Osteocyte (in vitro differentiated cells): Measurements from ENCODE around the gene ANKRD44. TPM values are rescaled to one million over a fixed set of nuclear protein-coding genes. Genes with fewer than 3 reads are reported as not detected.

ENCODE experiments used
- DNase-seq: peaks from one replicate; pipeline ENCODE4 v3.0.0; 2021; ENCODE audit warnings: mixed read lengths; ENCODE audit not compliant: unreplicated experiment; ENCODE audit errors: extremely low spot score
- H3K27ac Mint-ChIP-seq: one replicate; pipeline ENCODE4 v1.8.0; 2021; ENCODE audit warnings: mild to moderate bottlenecking, mixed read lengths; ENCODE audit not compliant: unreplicated experiment
- H3K27me3 Mint-ChIP-seq: one replicate; pipeline ENCODE4 v1.8.0; 2021; ENCODE audit warnings: mixed read lengths; ENCODE audit not compliant: unreplicated experiment
- H3K36me3 Mint-ChIP-seq: one replicate; pipeline ENCODE4 v1.8.0; 2021; ENCODE audit warnings: mixed read lengths; ENCODE audit not compliant: unreplicated experiment
- H3K4me1 Mint-ChIP-seq: one replicate; pipeline ENCODE4 v1.8.0; 2021; ENCODE audit warnings: mixed read lengths; ENCODE audit not compliant: unreplicated experiment
- H3K4me3 Mint-ChIP-seq: one replicate; pipeline ENCODE4 v1.8.0; 2021; ENCODE audit warnings: mild to moderate bottlenecking, moderate library complexity, mixed read lengths; ENCODE audit not compliant: unreplicated experiment
- H3K9me3 Mint-ChIP-seq: one replicate; pipeline ENCODE4 v1.8.0; 2021; ENCODE audit warnings: mixed read lengths; ENCODE audit not compliant: unreplicated experiment
- CTCF ChIP-seq: fragments of 200-600 bp; sonication (generic); IDR thresholded peaks from 2 replicates; pipeline ENCODE4 v1.5.0; 2021; ENCODE audit warnings: antibody characterized with exemption, mild to moderate bottlenecking, moderate library complexity
- total RNA-seq: library from RNA; stranded (reverse); gene quantifications from 2 replicates; pipeline ENCODE4 v1.2.1, GENCODE V29; 2021

Gene ANKRD44
- total RNA-seq, 1 donor from 2014 or later = 16.6 TPM

GRCh38 chr2:197033222-197033621 is 277.4 kb downstream of the ANKRD44 start:
- TF ChIP-seq CTCF = no peak
- Mint-ChIP-seq H3K36me3 (peaks cover 2% of the 10 kb centered on the region), H3K9me3 (peaks cover 5% of the 10 kb centered on the region), H3K4me1 (peaks cover 4% of the 10 kb centered on the region), H3K27ac (no peak overlapping the region), H3K27me3 (no peaks in the 10 kb centered on the region), H3K4me3 (no peak overlapping the region)
- DNase-seq = no peak

GRCh38 chr2:197031803-197032202 is 278.8 kb downstream of the ANKRD44 start:
- Mint-ChIP-seq H3K9me3 (peaks cover 5% of the 10 kb centered on the region), H3K27me3 (no peaks in the 10 kb centered on the region), H3K27ac (no peak overlapping the region), H3K4me1 (peaks cover 4% of the 10 kb centered on the region), H3K4me3 (no peak overlapping the region), H3K36me3 (peaks cover 2% of the 10 kb centered on the region)
- no peak for TF ChIP-seq CTCF
- DNase-seq = no peak

- Mint-ChIP-seq H3K4me3 (no peak overlapping the region), H3K9me3 (peaks cover 5% of the 10 kb centered on the region), H3K27ac (no peak overlapping the region), H3K4me1 (peaks cover 4% of the 10 kb centered on the region), H3K36me3 (peaks cover 2% of the 10 kb centered on the region), H3K27me3 (no peaks in the 10 kb centered on the region)
- no peak for TF ChIP-seq CTCF
- no peak for DNase-seq
Observed at GRCh38 chr2:197030090-197030489, 280.5 kb downstream of the ANKRD44 start.

- Mint-ChIP-seq H3K9me3 (peaks cover 5% of the 10 kb centered on the region), H3K27me3 (no peaks in the 10 kb centered on the region), H3K27ac (no peak overlapping the region), H3K36me3 (peaks cover 2% of the 10 kb centered on the region), H3K4me3 (no peak overlapping the region), H3K4me1 (peaks cover 8% of the 10 kb centered on the region)
- TF ChIP-seq CTCF = no peak
- no peak for DNase-seq
Observed at GRCh38 chr2:197028633-197029032, 281.9 kb downstream of the ANKRD44 start.

- Mint-ChIP-seq H3K27me3 (no peaks in the 10 kb centered on the region), H3K27ac (no peak overlapping the region), H3K36me3 (peaks cover 5% of the 10 kb centered on the region), H3K4me1 (peaks cover 8% of the 10 kb centered on the region), H3K9me3 (peaks cover 5% of the 10 kb centered on the region), H3K4me3 (no peak overlapping the region)
- no peak for TF ChIP-seq CTCF
- no peak for DNase-seq
Observed at GRCh38 chr2:197028230-197028629, 282.4 kb downstream of the ANKRD44 start.
